ENCODE results near the gene PDYN. TPM values are rescaled to one million over a fixed set of nuclear protein-coding genes. Genes with fewer than 3 reads are reported as not detected.

The PDYN gene
- total RNA-seq, 1 donor = not detected

DNA sequence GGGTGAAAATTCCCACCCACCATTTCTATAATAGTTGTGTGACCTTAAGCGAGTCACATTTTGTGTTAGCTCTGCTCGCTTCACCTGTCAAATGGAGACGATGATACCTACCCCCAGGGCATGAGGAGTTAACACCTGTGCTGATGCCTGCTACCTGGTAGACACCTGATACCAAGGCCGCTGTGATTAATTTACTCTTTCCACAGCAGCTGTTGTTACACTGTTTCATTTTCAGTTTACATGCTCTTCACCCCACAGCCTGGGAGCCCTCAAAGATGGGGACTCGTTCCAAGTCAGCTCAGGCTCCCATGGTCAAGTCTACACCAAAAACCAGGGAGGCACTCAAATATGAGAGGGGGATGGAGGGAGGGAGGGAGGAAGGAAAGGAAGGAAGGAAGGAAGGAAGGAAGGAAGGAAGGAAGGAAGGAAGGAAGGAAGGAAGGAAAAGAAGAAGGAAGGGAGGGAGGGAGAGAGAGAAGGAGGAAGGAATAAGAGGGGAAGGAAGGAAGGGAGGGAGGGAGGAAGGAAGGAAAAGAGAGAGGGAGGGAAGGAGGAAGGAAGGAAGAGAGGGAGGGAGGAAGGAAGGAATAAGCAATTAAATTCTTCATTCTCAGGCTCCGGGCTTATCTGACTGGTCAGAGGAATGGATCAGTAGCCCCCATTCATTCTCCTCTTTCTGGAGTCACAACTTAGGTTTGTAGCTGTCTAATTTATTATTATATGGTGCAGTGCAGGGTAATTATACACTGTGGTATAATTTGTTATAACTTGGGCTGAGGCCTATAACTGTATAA, 40.9 kb downstream of the PDYN start:
- no peak for DNase-seq (ENCODE audit: low read depth in 2 of 3, low spot score in 2 of 3)

GRCh38 chr20:1951436-1952115, 42.3 kb downstream of the PDYN start:
- no peak for DNase-seq (ENCODE audit: low read depth in 2 of 3, low spot score in 2 of 3)

DNA sequence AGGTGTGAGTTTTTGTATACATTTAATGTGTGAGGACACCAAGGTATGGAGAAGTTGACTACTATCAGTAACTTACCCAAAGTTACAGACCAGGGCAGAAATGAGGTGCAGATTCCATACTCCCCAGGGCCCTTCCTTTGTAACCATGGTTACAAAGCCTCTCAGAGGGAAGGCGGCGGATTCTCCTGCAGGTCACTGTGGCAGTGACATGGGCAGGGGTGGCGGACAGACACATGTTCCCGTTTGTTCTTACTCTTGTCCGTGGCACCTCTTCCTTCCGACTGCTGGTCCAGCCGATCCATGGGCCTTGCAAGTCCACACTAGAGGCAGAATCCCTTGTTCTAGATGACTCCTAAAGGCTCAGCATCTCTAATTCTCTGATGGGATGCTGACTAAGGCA, 43.0 kb downstream of the PDYN start:
- DNase-seq (ENCODE audit: low read depth in 2 of 3, low spot score in 2 of 3) = no peak

- DNase-seq (ENCODE audit: low read depth in 2 of 3, low spot score in 2 of 3) = no peak
These were observed 44.3 kb downstream of the PDYN start for GRCh38 chr20:1949347-1950100.

DNA sequence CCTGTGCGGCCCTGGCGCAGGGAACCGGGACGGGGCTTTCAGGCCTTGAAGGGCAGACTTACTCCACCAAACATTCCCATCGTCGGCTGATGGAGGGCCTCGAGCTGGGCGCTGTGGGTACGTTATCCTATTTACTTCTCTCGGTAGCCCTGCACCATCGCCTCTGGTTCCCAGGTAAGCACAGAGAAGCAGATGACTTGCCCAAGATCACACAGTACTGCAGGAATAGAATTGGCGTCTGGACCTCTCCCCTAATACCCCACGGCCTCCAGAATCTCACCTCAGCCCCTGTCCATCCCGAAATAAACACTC, 46.4 kb downstream of the PDYN start:
- DNase-seq (ENCODE audit: low read depth in 2 of 3, low spot score in 2 of 3) = no peak

DNA sequence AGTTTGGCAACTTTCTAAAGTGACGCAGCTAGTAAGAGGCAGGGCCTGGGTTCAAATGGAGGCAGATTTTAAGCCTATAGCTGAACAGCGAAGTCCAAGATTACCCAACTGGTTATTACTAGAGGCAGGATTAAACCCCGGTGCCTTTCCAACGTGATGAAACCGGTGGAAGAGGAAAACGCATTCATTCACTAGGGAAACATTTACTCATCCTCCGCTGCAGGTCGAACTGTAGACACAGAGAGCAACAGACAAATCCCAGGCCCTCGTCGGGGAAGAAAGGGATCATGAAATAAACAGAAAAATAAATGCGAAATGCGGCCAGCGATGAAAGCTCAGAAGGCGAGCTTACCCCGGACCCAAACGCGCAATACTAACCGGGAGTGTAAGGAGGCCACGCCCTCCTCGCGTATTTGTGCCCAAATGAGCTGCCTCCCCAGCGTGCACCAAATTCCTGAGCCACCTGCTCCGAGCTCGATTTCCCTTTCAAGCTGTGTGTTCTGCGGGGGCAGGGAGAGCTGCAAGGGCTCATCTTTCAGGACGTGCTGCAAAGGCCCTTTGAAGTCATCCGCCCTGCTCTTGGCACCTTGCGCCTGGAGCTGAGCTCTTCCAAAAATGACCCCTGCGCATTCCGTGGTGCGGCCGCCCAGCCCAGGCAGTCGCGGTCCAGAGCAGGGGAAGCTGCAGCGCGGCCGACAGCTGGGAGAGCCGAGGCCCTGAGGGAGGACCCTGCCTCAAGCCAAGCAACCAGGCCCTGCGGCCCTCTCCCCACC, 46.9 kb downstream of the PDYN start:
- peak in 1 of 3 donors; percentile 15 for DNase-seq (ENCODE audit: low read depth in 2 of 3, low spot score in 2 of 3)

GRCh38 chr20:1946442-1946761, 47.5 kb downstream of the PDYN start:
- no peak for DNase-seq (ENCODE audit: low read depth in 2 of 3, low spot score in 2 of 3)

GRCh38 chr20:1945660-1946059, 48.2 kb downstream of the PDYN start:
- no peak for DNase-seq (ENCODE audit: low read depth in 2 of 3, low spot score in 2 of 3)

DNA sequence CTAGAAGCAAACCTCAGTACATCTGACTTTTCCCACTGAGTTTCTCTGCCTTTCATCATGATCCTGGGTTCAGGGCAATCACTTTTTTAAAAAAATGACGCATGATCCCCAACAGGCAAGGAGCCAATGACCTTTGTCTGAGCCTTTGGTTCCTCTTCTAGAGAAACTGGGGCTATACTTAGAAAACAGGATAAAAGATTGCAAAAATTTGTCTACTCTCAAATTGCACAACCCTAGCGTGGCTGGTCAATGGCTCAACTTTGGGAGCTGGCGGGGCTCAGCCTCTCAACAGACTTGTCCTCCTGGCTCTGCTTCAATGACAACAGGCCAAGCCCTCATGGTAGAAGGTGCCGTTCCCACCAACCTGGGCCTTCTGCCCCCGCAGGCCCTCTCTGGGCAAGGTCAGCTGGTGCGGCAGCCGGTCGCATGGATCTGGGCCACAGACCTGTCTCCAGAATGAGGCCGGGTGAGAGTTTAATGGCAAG, 48.7 kb downstream of the PDYN start:
- no peak for DNase-seq (ENCODE audit: low read depth in 2 of 3, low spot score in 2 of 3)

DNA sequence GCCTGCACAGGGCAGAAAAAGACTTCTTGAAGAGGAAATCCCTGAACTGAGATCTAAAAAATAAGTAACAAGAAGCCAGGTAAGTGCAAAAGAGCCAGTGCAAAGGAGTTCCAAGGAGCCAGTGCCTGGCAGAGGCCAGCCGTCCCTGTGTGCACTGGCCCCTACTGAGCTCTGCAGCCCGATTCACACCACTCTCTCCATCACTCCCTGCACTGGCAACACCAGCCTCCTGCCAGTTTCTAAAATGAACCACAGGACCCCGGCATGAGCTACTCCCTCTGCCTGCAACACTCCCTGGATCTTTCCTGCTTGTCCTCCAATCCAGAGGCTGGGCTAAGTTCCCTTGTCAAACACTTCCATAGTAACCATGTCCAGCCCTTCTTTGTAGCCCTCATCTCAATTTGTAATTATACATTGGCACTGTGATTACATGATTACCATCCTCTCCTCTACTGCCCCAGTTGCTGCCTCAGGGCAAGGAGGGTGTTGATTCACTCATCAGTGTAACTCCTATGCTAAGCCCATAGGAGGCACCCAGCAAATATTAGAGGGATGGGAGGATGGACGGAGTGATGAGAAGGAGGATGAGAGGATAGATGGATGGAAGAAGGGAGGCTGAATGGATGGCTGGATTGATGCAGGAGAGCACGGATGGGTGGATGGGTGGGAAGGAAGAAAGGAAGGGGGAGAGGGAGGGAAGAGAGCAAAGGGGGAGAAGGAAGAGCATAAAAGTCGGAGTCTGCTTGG, 49.3 kb downstream of the PDYN start:
- DNase-seq (ENCODE audit: low read depth in 2 of 3, low spot score in 2 of 3) = no peak

DNA sequence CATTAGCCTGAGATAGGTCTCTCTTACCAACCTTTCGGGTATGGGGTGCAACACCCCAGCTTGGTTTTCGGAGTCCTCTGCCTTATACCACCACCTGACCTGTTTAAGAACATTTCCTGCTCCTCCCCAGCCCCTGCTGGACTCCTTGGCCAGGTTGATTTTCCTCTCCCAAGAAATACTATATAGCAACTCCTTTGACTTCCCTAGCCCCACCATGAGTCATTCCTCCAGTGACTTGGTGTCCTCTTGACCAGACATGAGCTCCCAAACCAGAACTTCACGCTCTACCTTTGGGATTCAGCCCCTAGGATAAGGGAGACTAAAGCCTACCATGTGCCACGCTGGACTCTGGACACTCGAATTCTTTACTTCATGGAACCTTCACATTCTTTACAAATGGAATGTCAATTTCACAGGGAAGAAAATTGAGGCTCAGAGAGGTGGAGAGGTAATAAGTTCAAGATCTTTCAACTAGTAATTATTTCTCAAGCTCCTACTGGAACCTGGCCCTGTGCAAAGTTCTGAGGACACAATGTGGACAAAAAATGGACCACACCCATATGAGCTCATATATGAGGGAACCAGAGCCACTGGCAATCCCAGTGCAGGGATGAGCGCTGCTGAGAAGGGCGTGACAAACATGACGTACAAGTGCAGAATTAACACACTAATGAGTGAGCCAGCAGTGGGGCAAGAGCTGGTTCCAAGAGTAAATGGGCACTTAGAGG, 50.4 kb downstream of the PDYN start:
- no peak for DNase-seq (ENCODE audit: low read depth in 2 of 3, low spot score in 2 of 3)

GRCh38 chr20:1942486-1943274, 51.2 kb downstream of the PDYN start:
- no peak for DNase-seq (ENCODE audit: low read depth in 2 of 3, low spot score in 2 of 3)

DNA sequence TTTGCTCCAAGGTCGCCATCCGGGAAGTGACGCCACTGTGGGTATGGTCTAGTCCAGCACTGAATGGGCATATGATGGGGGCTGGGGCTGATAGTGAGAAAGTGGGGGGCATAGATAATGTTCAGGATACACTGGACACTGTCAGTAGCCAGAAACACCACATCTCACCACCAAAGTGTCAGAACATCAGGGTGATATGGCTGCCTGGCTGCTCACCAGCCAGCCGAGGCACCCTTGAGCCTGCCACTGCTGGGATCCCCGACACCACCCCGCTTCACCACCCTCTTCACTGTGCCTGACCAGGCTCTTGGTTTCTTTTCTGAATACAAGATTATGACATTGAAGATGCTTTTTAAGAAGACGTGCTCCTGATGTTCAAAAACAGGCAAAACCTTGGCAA, 51.8 kb downstream of the PDYN start:
- DNase-seq (ENCODE audit: low read depth in 2 of 3, low spot score in 2 of 3) = no peak

DNA sequence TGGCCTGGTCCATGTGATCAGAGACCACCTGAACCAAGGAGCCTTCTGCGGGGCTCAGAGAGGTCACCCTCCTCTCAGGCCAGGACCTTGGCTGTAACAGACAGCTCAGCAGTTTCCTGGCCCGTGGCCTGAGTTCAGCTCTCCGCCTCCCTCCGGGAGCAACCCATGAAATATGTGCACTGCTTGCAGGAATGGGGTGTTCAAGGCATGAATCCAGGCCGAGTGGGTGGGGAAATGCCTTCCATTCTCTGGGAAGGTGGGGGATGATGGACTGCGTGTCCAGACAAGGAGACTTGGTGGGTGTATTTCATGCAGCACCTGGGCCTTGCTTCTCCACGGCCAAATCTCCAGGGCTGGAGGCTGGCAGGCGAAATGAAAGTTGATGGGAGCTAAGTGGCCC, 52.6 kb downstream of the PDYN start:
- no peak for DNase-seq (ENCODE audit: low read depth in 2 of 3, low spot score in 2 of 3)

DNA sequence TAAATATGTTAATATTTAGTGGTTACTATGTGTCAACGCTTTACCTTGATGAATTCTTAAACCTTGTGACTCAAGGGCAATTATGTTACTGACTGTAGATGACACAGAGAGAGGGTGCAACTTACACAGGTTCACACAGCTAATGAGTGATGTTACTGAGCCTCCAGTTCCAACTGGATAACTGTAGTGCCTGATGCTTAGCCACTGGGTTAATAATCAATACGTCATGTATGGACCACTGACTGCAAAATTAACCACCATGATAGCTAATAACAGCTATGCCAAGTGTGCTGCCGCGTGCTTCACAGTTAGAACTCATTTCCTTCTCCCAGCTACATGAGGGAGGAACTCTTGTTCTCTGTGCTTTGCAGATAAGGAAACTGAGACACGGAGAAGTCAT, 53.3 kb downstream of the PDYN start:
- no peak for DNase-seq (ENCODE audit: low read depth in 2 of 3, low spot score in 2 of 3)

- DNase-seq (ENCODE audit: low read depth in 2 of 3, low spot score in 2 of 3) = no peak
These were observed 54.6 kb downstream of the PDYN start for GRCh38 chr20:1939270-1939595.

GRCh38 chr20:1938464-1939269, 55.2 kb downstream of the PDYN start:
- DNase-seq (ENCODE audit: low read depth in 2 of 3, low spot score in 2 of 3) = no peak

DNA sequence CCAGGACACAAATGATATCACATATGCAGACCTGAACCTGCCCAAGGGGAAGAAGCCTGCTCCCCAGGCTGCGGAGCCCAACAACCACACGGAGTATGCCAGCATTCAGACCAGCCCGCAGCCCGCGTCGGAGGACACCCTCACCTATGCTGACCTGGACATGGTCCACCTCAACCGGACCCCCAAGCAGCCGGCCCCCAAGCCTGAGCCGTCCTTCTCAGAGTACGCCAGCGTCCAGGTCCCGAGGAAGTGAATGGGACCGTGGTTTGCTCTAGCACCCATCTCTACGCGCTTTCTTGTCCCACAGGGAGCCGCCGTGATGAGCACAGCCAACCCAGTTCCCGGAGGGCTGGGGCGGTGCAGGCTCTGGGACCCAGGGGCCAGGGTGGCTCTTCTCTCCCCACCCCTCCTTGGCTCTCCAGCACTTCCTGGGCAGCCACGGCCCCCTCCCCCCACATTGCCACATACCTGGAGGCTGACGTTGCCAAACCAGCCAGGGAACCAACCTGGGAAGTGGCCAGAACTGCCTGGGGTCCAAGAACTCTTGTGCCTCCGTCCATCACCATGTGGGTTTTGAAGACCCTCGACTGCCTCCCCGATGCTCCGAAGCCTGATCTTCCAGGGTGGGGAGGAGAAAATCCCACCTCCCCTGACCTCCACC, 56.4 kb downstream of the PDYN start:
- DNase-seq (ENCODE audit: low read depth in 2 of 3, low spot score in 2 of 3) = no peak

All from hematopoietic multipotent progenitor cell (in vitro differentiated cells).